ENCODE measurements around the gene CP.

DNA sequence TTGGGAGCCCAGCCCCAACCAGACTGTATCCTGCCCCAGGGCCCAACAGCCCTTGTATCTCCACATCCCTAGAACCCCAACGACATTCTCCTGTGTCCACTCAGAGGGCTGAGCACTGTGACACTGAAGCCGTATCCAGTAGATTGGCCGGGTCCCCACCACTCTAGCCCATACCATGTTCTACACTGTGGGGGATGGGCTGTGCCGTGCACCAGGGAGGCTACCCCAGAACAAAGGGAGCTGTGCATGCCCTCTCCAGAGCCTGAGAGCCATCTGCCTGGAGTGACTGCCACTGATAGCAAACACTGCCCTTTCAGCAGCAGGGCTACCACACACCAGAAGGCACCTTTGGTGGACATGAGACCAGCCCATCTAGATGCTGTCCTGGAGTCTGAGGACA, 37.1 kb upstream of the CP start:
- TF ChIP-seq, protein P1, sequence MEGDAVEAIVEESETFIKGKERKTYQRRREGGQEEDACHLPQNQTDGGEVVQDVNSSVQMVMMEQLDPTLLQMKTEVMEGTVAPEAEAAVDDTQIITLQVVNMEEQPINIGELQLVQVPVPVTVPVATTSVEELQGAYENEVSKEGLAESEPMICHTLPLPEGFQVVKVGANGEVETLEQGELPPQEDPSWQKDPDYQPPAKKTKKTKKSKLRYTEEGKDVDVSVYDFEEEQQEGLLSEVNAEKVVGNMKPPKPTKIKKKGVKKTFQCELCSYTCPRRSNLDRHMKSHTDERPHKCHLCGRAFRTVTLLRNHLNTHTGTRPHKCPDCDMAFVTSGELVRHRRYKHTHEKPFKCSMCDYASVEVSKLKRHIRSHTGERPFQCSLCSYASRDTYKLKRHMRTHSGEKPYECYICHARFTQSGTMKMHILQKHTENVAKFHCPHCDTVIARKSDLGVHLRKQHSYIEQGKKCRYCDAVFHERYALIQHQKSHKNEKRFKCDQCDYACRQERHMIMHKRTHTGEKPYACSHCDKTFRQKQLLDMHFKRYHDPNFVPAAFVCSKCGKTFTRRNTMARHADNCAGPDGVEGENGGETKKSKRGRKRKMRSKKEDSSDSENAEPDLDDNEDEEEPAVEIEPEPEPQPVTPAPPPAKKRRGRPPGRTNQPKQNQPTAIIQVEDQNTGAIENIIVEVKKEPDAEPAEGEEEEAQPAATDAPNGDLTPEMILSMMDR (IDR thresholded peaks at IDR 0.05; ENCODE audit: insufficient read depth, low read length) = no peak
- no peak for TF ChIP-seq GABPA (IDR thresholded peaks at IDR 0.05; ENCODE audit: low read depth)
- TF ChIP-seq, protein P2, sequence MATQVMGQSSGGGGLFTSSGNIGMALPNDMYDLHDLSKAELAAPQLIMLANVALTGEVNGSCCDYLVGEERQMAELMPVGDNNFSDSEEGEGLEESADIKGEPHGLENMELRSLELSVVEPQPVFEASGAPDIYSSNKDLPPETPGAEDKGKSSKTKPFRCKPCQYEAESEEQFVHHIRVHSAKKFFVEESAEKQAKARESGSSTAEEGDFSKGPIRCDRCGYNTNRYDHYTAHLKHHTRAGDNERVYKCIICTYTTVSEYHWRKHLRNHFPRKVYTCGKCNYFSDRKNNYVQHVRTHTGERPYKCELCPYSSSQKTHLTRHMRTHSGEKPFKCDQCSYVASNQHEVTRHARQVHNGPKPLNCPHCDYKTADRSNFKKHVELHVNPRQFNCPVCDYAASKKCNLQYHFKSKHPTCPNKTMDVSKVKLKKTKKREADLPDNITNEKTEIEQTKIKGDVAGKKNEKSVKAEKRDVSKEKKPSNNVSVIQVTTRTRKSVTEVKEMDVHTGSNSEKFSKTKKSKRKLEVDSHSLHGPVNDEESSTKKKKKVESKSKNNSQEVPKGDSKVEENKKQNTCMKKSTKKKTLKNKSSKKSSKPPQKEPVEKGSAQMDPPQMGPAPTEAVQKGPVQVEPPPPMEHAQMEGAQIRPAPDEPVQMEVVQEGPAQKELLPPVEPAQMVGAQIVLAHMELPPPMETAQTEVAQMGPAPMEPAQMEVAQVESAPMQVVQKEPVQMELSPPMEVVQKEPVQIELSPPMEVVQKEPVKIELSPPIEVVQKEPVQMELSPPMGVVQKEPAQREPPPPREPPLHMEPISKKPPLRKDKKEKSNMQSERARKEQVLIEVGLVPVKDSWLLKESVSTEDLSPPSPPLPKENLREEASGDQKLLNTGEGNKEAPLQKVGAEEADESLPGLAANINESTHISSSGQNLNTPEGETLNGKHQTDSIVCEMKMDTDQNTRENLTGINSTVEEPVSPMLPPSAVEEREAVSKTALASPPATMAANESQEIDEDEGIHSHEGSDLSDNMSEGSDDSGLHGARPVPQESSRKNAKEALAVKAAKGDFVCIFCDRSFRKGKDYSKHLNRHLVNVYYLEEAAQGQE (IDR thresholded peaks at IDR 0.05; ENCODE audit: insufficient replicate concordance, low read depth) = no peak

All from HL-60 (cell line).